NT2/D1 (cell line): ENCODE measurements around the gene SH3BP5.

Source experiments
- DNase-seq: peaks from one replicate; pipeline ENCODE4 v3.0.0-alpha.2; 2011; ENCODE audit warnings: low read depth, low spot score
- H3K27me3 ChIP-seq: 2 replicates; pipeline ENCODE4 v1.6.0; 2011; ENCODE audit warnings: mild to moderate bottlenecking; ENCODE audit not compliant: insufficient read length, insufficient read depth
- H3K36me3 ChIP-seq: 2 replicates; pipeline ENCODE4 v1.6.1; 2011; ENCODE audit warnings: mild to moderate bottlenecking, low read length, mixed read lengths; ENCODE audit not compliant: insufficient read depth, insufficient read length
- H3K4me1 ChIP-seq: 2 replicates; pipeline ENCODE4 v1.5.1; 2011; ENCODE audit not compliant: insufficient read depth, insufficient read length
- H3K4me3 ChIP-seq: 2 replicates; pipeline ENCODE4 v1.5.1; 2011; ENCODE audit warnings: low read depth; ENCODE audit not compliant: insufficient read length
- H3K9ac ChIP-seq: 2 replicates; pipeline ENCODE4 v1.6.0; 2011; ENCODE audit warnings: low read depth; ENCODE audit not compliant: insufficient read length
- H3K9me3 ChIP-seq: 2 replicates; pipeline ENCODE4 v1.5.1; 2011; ENCODE audit warnings: mild to moderate bottlenecking, low read length; ENCODE audit not compliant: insufficient read depth
- SUZ12 ChIP-seq: IDR thresholded peaks from 2 replicates; pipeline ENCODE4 v1.6.1; 2011; ENCODE audit not compliant: insufficient read length, insufficient read depth; ENCODE audit errors: extremely low read depth
- YY1 ChIP-seq: IDR thresholded peaks from 2 replicates; pipeline ENCODE4 v1.6.1; 2011; ENCODE audit not compliant: insufficient read length, insufficient read depth
- ZNF274 ChIP-seq: IDR thresholded peaks from 2 replicates; pipeline ENCODE4 v1.6.1; 2011; ENCODE audit warnings: mild to moderate bottlenecking, low read depth, low read length

Gene SH3BP5

DNA sequence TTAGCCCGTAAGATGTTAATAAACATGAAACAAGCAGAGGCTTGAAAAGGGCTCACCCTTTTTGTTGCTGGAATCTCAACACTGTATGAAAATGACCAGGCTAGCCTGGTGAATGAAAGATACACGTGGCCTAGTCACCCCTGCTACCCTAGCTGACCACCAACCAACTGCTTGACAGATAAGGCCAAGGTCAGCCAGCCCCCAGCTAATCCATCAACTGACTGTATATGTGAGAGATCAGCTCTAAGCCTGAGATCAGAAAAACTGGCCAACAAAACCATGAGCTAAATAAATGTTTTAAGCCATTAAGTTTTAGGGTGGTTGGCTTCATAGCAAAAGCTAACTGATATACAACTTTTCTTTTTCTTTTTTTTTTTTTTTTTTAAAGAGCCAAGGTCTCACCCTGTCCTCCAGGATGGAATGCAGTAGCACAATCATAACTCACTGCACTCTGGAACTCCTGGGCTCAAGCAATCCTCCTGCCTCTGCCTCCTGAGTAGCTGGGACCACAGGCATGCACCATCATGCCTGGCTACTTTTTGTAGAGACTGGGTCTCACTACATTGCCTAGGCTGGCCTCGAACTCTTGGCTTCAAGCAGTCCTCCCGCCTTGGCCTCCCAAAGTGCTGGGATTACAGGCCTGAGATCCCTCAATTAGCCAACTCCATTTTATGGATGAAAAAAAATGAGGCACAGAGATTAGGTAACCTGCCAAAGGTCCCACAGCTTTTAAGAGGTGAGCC lies 34.6 kb downstream of the SH3BP5 start:
- H3K4me3 ChIP-seq = no peak overlapping the region
- no peak for TF ChIP-seq SUZ12
- TF ChIP-seq YY1 = no peak
- no peak for TF ChIP-seq ZNF274
- no peak for DNase-seq
- H3K9me3 ChIP-seq = no peaks in the 10 kb centered on the region
- H3K27me3 ChIP-seq = no peaks in the 10 kb centered on the region
- H3K9ac ChIP-seq = no peak overlapping the region
- H3K4me1 ChIP-seq = peaks cover 2% of the 10 kb centered on the region
- peaks cover 31% of the 10 kb centered on the region for H3K36me3 ChIP-seq

DNA sequence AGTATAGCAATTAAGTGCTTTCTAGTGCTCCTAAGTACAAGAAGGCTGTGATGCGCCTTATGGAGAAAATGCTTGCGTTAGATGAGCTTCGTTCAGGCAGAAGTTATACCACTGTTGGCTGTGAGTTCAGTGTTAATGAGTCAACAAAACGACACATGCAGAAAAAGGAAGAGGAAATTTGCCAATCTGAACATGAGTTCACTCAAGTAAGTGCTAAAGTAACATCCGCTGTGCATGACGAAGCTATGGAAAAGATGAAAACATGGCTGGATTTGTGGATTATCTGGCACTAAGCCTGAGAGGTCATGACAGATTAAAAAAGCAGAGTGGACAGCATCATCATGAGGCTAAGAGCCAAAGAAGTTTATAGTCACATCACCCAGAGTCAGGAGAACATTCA lies 36.9 kb downstream of the SH3BP5 start:
- TF ChIP-seq ZNF274 (no peak), SUZ12 (no peak), YY1 (no peak)
- no peak for DNase-seq
- no peaks in the 10 kb centered on the region for H3K27me3 ChIP-seq
- no peaks in the 10 kb centered on the region for H3K4me1 ChIP-seq
- peaks cover 10% of the 10 kb centered on the region for H3K36me3 ChIP-seq
- H3K4me3 ChIP-seq = no peak overlapping the region
- no peaks in the 10 kb centered on the region for H3K9me3 ChIP-seq
- H3K9ac ChIP-seq = no peak overlapping the region

DNA sequence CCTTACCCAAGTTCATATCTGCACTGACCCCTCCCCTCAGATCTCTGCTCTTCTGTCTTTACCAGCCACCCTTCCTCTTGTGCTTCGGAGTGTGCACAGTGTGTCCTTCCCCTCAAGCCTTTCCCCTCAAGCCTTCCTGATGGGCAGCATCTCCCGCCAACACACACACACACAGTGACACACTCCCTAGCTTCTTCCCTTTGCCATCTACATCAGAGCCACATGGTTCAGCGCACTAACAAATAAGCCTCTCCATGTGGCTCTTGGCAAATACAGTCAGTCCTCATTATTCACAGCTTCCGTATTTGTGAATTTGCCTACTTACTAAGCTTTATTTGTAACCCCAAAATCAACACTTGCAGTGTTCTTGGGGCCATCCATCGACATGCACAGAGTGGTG lies 37.5 kb downstream of the SH3BP5 start:
- Histone ChIP-seq H3K9me3 (no peaks in the 10 kb centered on the region), H3K9ac (no peak overlapping the region), H3K4me1 (no peaks in the 10 kb centered on the region), H3K27me3 (no peaks in the 10 kb centered on the region), H3K36me3 (peaks cover 5% of the 10 kb centered on the region), H3K4me3 (no peak overlapping the region)
- no peak for DNase-seq
- no peak for TF ChIP-seq YY1

DNA sequence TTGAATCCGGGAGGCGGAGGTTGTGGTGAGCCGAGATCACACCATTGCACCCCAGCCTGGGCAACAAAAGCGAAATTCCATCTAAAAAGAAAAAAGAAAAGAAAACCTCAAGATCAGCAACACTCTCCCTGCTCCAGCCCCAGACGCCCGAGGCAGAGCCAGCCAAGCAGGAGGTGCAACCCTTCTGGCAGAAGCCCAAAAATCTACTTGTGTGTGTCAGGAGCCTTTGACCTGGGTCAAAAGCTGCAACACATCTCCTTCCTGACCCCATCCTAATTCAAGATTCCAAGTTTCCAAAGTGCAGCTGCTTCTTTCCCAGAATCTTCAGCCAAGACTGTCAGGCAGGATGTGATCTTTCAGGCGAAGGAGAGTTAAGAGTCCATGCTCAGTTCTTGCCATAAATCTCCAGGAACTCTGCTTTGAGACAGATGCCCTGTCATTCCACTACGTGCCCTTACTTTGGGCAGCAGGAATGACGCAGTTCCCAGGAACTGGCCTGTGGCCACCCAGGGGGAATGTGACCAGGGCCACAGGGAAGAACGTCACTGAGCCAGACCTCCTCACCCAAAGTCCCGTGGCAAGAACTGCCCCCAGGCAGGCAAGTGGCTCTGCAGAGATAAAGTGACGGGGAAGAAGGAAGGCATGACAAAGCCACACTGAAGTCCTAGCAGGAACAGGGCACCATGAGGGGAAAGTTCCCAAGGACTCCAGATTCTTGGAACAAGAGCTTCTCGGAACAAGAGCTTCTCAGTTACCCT lies 39.4 kb downstream of the SH3BP5 start:
- no peaks in the 10 kb centered on the region for H3K4me1 ChIP-seq
- no peaks in the 10 kb centered on the region for H3K27me3 ChIP-seq
- H3K9me3 ChIP-seq = no peaks in the 10 kb centered on the region
- DNase-seq = no peak
- no peak for TF ChIP-seq YY1
- H3K36me3 ChIP-seq = peaks cover 5% of the 10 kb centered on the region
- H3K9ac ChIP-seq = no peak overlapping the region
- H3K4me3 ChIP-seq = no peak overlapping the region

DNA sequence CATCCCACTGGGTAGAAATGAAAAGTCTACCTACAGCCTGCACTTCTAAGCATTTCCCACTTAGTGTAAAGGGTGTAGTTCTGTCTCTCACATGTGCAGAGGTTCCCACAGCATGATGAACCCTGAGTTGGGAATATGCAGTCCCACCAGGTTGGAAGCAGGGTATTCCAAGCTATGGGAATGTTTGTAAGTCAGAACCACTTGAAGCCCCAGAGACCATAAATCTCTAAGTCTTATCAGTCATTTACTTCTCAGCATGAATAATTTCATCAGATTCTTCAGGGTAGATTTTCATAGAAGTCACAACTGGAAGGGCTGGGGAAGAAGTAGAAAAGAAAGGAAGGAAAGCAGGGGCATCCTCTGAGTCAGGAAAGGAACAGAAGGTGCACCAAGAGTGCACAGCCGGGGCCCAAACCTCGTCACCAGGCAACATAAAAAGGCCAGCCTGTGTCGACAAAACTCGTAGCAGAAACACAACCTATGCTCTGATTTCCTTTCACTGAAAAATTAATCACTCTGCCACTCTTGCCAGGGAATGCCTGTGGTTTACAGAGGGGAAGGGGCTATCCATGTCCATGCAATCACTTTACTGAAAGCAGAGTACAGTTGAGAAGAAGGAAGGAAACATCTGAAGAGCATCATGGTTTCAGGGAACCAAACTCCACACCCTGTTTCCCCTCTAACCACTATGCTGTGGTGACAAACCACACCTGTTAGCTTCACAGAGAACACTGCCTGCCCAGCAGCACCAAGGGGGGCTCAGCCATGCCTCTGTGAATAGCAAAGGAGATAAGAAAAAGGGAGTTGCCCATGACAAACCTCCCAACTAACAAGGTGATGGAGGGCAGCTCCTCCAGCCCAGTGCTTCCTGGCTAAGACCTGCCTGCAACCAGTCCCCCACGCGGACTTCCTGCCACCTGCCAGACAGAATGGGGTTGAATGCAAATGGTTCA lies 40.5 kb downstream of the SH3BP5 start:
- H3K4me1 ChIP-seq = peaks cover 2% of the 10 kb centered on the region
- H3K27me3 ChIP-seq = no peaks in the 10 kb centered on the region
- no peaks in the 10 kb centered on the region for H3K9me3 ChIP-seq
- H3K36me3 ChIP-seq = peaks cover 3% of the 10 kb centered on the region
- no peak for DNase-seq
- H3K9ac ChIP-seq = no peak overlapping the region
- no peak overlapping the region for H3K4me3 ChIP-seq
- TF ChIP-seq SUZ12 (no peak), YY1 (no peak), ZNF274 (no peak)

DNA sequence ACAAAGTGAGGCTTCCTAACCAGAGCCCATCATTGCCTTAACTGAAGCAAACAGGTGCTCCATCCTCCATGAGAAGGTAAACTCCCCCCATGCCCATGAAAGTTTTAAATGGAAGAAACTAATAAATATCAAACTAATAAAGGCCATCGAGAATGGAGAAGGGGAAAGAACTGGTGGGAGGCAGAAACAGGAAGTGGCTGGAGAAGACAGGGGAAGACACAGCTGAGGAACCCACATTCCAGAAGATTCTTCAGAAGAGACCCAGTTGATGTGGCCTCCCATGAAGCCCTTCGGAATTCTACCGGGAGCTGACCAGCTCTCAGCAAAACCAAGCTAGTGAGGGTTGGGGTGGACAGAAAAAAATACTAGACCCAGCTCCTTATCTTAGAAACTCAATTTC lies 41.6 kb downstream of the SH3BP5 start:
- no peaks in the 10 kb centered on the region for H3K9me3 ChIP-seq
- no peaks in the 10 kb centered on the region for H3K36me3 ChIP-seq
- TF ChIP-seq YY1 = no peak
- TF ChIP-seq SUZ12 = no peak
- TF ChIP-seq ZNF274 = no peak
- H3K27me3 ChIP-seq = no peaks in the 10 kb centered on the region
- peaks cover 2% of the 10 kb centered on the region for H3K4me1 ChIP-seq
- DNase-seq = no peak
- no peak overlapping the region for H3K9ac ChIP-seq
- H3K4me3 ChIP-seq = no peak overlapping the region

DNA sequence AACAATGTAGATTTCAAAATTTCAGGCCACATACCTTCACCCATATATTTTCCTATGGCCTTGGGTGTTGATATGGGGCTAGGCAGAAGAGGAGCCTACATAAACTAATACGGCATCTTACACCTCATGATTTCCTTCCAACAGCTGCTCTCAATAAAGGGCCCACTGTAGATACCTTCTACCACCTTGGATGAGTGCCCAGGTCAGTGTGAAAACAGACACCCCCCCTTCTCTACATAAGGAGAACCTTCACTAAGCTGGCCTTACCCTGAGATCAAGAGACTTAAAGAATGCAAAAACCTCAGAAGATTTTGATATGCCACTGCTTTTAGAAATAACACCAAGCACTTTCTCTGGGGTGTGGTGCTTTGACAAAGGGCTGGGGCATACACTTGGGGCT lies 42.7 kb downstream of the SH3BP5 start:
- H3K4me1 ChIP-seq = peaks cover 2% of the 10 kb centered on the region
- no peak overlapping the region for H3K9ac ChIP-seq
- H3K9me3 ChIP-seq = no peaks in the 10 kb centered on the region
- no peak for DNase-seq
- H3K27me3 ChIP-seq = no peaks in the 10 kb centered on the region
- H3K36me3 ChIP-seq = no peaks in the 10 kb centered on the region
- TF ChIP-seq YY1 (no peak), ZNF274 (no peak), SUZ12 (no peak)
- H3K4me3 ChIP-seq = no peak overlapping the region
